ENCODE data around the gene ENTHD1. TPM values are rescaled to one million over a fixed set of nuclear protein-coding genes. Genes with fewer than 3 reads are reported as not detected.

Gene ENTHD1
- total and polyA plus RNA-seq, 9 of the 15 experiments (the other 6 are each of a cell fraction or from before 2014, with no cell fraction given), result 0.13 to 0.98 (median 0.35) TPM

DNA sequence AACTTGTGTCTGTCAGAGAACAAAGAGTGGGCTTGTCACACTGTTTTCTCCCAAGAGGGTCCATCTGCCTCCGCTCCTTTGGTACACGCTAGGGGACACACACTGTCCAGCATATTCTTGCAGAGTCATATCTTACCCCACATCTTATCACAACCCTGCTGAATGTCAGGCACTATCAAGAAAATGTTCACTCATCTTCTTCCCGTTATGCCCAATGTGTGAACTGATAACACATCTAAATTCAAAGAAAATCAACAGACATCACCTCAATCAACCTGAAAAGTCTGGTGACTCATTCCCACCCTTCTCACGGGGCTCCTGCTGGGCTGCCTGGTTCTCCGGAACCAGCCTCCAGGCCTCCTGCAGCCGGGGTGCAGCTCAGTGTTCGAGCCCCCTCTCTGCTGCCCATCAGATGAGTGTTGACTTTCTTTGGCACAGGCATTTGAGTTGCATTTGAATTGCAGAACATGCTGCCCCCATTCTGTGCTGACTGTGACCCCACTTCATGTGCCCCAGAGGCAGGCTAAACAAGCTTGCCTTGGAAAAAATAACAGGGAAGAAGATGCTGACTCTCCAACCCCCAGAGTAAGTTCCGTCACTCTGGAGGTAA lies 26.7 kb upstream of the ENTHD1 start (continued):
- TF ChIP-seq SOX6 (IDR thresholded peaks at IDR 0.05) (peak; percentile 91), CCAR2 (IDR thresholded peaks at IDR 0.05; ENCODE audit: low read depth, low read length) (no peak), PML (IDR thresholded peaks at IDR 0.05; ENCODE audit: low read length) (peak; percentile 75; the same call in 1 of the 2 replicates), SMARCA5 (IDR thresholded peaks at IDR 0.05) (no peak), HNRNPL (IDR thresholded peaks at IDR 0.05; ENCODE audit: low read depth, low read length) (no peak), MED1 (CRISPR knock-in tag; IDR thresholded peaks at IDR 0.05; ENCODE audit: borderline replicate concordance) (no peak), ZKSCAN1 (IDR thresholded peaks at IDR 0.05; ENCODE audit: low read depth, low read length) (no peak), SPI1 (IDR thresholded peaks at IDR 0.05; ENCODE audit: borderline replicate concordance, low read depth, low read length) (no peak), ZNF316 (IDR thresholded peaks at IDR 0.05) (peak; percentile 80), GABPB2 (CRISPR knock-in tag; conservative IDR thresholded peaks at IDR 0.05) (no peak), TCF7 (IDR thresholded peaks at IDR 0.05; ENCODE audit: borderline replicate concordance) (no peak)
- TF ChIP-seq, protein P1, sequence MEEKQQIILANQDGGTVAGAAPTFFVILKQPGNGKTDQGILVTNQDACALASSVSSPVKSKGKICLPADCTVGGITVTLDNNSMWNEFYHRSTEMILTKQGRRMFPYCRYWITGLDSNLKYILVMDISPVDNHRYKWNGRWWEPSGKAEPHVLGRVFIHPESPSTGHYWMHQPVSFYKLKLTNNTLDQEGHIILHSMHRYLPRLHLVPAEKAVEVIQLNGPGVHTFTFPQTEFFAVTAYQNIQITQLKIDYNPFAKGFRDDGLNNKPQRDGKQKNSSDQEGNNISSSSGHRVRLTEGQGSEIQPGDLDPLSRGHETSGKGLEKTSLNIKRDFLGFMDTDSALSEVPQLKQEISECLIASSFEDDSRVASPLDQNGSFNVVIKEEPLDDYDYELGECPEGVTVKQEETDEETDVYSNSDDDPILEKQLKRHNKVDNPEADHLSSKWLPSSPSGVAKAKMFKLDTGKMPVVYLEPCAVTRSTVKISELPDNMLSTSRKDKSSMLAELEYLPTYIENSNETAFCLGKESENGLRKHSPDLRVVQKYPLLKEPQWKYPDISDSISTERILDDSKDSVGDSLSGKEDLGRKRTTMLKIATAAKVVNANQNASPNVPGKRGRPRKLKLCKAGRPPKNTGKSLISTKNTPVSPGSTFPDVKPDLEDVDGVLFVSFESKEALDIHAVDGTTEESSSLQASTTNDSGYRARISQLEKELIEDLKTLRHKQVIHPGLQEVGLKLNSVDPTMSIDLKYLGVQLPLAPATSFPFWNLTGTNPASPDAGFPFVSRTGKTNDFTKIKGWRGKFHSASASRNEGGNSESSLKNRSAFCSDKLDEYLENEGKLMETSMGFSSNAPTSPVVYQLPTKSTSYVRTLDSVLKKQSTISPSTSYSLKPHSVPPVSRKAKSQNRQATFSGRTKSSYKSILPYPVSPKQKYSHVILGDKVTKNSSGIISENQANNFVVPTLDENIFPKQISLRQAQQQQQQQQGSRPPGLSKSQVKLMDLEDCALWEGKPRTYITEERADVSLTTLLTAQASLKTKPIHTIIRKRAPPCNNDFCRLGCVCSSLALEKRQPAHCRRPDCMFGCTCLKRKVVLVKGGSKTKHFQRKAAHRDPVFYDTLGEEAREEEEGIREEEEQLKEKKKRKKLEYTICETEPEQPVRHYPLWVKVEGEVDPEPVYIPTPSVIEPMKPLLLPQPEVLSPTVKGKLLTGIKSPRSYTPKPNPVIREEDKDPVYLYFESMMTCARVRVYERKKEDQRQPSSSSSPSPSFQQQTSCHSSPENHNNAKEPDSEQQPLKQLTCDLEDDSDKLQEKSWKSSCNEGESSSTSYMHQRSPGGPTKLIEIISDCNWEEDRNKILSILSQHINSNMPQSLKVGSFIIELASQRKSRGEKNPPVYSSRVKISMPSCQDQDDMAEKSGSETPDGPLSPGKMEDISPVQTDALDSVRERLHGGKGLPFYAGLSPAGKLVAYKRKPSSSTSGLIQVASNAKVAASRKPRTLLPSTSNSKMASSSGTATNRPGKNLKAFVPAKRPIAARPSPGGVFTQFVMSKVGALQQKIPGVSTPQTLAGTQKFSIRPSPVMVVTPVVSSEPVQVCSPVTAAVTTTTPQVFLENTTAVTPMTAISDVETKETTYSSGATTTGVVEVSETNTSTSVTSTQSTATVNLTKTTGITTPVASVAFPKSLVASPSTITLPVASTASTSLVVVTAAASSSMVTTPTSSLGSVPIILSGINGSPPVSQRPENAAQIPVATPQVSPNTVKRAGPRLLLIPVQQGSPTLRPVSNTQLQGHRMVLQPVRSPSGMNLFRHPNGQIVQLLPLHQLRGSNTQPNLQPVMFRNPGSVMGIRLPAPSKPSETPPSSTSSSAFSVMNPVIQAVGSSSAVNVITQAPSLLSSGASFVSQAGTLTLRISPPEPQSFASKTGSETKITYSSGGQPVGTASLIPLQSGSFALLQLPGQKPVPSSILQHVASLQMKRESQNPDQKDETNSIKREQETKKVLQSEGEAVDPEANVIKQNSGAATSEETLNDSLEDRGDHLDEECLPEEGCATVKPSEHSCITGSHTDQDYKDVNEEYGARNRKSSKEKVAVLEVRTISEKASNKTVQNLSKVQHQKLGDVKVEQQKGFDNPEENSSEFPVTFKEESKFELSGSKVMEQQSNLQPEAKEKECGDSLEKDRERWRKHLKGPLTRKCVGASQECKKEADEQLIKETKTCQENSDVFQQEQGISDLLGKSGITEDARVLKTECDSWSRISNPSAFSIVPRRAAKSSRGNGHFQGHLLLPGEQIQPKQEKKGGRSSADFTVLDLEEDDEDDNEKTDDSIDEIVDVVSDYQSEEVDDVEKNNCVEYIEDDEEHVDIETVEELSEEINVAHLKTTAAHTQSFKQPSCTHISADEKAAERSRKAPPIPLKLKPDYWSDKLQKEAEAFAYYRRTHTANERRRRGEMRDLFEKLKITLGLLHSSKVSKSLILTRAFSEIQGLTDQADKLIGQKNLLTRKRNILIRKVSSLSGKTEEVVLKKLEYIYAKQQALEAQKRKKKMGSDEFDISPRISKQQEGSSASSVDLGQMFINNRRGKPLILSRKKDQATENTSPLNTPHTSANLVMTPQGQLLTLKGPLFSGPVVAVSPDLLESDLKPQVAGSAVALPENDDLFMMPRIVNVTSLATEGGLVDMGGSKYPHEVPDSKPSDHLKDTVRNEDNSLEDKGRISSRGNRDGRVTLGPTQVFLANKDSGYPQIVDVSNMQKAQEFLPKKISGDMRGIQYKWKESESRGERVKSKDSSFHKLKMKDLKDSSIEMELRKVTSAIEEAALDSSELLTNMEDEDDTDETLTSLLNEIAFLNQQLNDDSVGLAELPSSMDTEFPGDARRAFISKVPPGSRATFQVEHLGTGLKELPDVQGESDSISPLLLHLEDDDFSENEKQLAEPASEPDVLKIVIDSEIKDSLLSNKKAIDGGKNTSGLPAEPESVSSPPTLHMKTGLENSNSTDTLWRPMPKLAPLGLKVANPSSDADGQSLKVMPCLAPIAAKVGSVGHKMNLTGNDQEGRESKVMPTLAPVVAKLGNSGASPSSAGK (IDR thresholded peaks at IDR 0.05), result no peak
- TF ChIP-seq, protein P2, sequence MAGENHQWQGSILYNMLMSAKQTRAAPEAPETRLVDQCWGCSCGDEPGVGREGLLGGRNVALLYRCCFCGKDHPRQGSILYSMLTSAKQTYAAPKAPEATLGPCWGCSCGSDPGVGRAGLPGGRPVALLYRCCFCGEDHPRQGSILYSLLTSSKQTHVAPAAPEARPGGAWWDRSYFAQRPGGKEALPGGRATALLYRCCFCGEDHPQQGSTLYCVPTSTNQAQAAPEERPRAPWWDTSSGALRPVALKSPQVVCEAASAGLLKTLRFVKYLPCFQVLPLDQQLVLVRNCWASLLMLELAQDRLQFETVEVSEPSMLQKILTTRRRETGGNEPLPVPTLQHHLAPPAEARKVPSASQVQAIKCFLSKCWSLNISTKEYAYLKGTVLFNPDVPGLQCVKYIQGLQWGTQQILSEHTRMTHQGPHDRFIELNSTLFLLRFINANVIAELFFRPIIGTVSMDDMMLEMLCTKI (IDR thresholded peaks at IDR 0.05; ENCODE audit: partially characterized antibody), result no peak
- TF ChIP-seq, protein P3, sequence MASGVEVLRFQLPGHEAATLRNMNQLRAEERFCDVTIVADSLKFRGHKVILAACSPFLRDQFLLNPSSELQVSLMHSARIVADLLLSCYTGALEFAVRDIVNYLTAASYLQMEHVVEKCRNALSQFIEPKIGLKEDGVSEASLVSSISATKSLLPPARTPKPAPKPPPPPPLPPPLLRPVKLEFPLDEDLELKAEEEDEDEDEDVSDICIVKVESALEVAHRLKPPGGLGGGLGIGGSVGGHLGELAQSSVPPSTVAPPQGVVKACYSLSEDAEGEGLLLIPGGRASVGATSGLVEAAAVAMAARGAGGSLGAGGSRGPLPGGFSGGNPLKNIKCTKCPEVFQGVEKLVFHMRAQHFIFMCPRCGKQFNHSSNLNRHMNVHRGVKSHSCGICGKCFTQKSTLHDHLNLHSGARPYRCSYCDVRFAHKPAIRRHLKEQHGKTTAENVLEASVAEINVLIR (CRISPR knock-in tag; IDR thresholded peaks at IDR 0.05), result no peak
- TF ChIP-seq, protein P4, sequence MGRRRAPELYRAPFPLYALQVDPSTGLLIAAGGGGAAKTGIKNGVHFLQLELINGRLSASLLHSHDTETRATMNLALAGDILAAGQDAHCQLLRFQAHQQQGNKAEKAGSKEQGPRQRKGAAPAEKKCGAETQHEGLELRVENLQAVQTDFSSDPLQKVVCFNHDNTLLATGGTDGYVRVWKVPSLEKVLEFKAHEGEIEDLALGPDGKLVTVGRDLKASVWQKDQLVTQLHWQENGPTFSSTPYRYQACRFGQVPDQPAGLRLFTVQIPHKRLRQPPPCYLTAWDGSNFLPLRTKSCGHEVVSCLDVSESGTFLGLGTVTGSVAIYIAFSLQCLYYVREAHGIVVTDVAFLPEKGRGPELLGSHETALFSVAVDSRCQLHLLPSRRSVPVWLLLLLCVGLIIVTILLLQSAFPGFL (CRISPR knock-in tag; IDR thresholded peaks at IDR 0.05), result no peak

All from K562 (cell line).